Spleen (tissue), 11 donors: ENCODE results near the gene C3orf20. TPM values are rescaled to one million over a fixed set of nuclear protein-coding genes. Genes with fewer than 3 reads are reported as not detected.
A peak's percentile ranks its signal among the peaks of the same experiment; 100 is the strongest.

ENCODE experiments used
- DNase-seq: peaks from one replicate; pipeline ENCODE4 v3.0.0-alpha.2; 2020
- H3K27ac ChIP-seq, 8 donors: fragments of 200-600 bp; sonication (generic) in 7 of 8; 1 replicate in 4 of 8; 2 replicates in 4 of 8; pipeline versions ENCODE4 v1.5.0 to v1.8.0; 2016 to 2021; ENCODE audit warnings: inconsistent platforms in 4 of 8, mild to moderate bottlenecking in 4 of 8, moderate library complexity in 1 of 8
- H3K27me3 ChIP-seq, 7 donors: fragments of 200-600 bp; sonication (generic) in 6 of 7; replicated peaks in 1 of 7; 1 replicate in 4 of 7; 2 replicates in 3 of 7; pipeline versions ENCODE4 v1.5.0 to v1.8.0; 2016 to 2021; ENCODE audit warnings: inconsistent platforms in 3 of 7, mild to moderate bottlenecking in 1 of 7
- H3K36me3 ChIP-seq, 6 donors: fragments of 200-600 bp; sonication (generic) in 5 of 6; 1 replicate in 4 of 6; 2 replicates in 2 of 6; pipeline versions ENCODE4 v1.5.0 to v1.8.0; 2016 to 2021; ENCODE audit warnings: inconsistent platforms in 2 of 6
- H3K4me1 ChIP-seq, 6 donors: fragments of 200-600 bp; sonication (generic) in 5 of 6; 1 replicate in 3 of 6; 2 replicates in 3 of 6; pipeline versions ENCODE4 v1.5.0 to v1.8.0; 2016 to 2021; ENCODE audit warnings: inconsistent platforms in 3 of 6
- H3K4me3 ChIP-seq, 8 donors: fragments of 200-600 bp; sonication (generic) in 7 of 8; 1 replicate in 4 of 8; 2 replicates in 4 of 8; pipeline versions ENCODE4 v1.5.0 to v1.8.0; 2016 to 2021; ENCODE audit warnings: inconsistent platforms in 4 of 8, mild to moderate bottlenecking in 4 of 8, moderate library complexity in 2 of 8
- H3K9me3 ChIP-seq, 8 donors: fragments of 200-600 bp; sonication (generic) in 7 of 8; 1 replicate in 4 of 8; 2 replicates in 4 of 8; pipeline versions ENCODE4 v1.5.0 to v1.8.0; 2016 to 2021; ENCODE audit warnings: inconsistent platforms in 4 of 8
- CTCF ChIP-seq, 11 experiments: fragments of 200-600 bp in 7 of 11; fragments of 450-650 bp in 4 of 11; sonication (generic) in 4 of 11; IDR thresholded peaks in 8 of 11; conservative IDR thresholded peaks in 3 of 11; 1 replicate in 7 of 11; 2 replicates in 4 of 11; pipeline versions ENCODE4 v1.4.0 to v1.8.0; 2016 to 2021; ENCODE audit warnings: antibody characterized with exemption in 11 of 11, inconsistent platforms in 4 of 11, mild to moderate bottlenecking in 1 of 11
- POLR2A ChIP-seq, 3 donors: fragments of 450-650 bp; IDR thresholded peaks; one replicate each; pipeline ENCODE4 v1.5.1; 2017; ENCODE audit warnings: antibody characterized with exemption in 3 of 3, mild to moderate bottlenecking in 1 of 3
- POLR2AphosphoS5 ChIP-seq, 3 donors: sonication (generic); formaldehyde crosslinking; IDR thresholded peaks; one replicate each; pipeline ENCODE4 v1.5.1; 2017; ENCODE audit warnings: antibody characterized with exemption in 3 of 3
- WGBS, 5 donors: extraction: QIAGEN DNeasy Blood & Tissue Kit in 3 of 5; methylation state at CpG; one replicate each; pipeline versions ENCODE4 v1.1.5 to v1.1.7; 2013 to 2018; 5-methylcytosine and 5-hydroxymethylcytosine counted together
- intact Hi-C: fragments of 100-400 bp; cut with DNase I; formaldehyde crosslinking; loops from one replicate; pipeline ENCODE4 v1.15.0; 2023; ENCODE audit warnings: low total_unique reads
- polyA plus RNA-seq, 3 donors: library from polyadenylated mRNA; stranded (reverse); fragments of 200-250 nt; gene quantifications; one replicate each; pipeline ENCODE4 v1.2.1, GENCODE V29; 2013
- total RNA-seq, 7 donors: library from RNA; depleted of rRNA in 3 of 7; stranded (reverse); fragments of >200 nt in 3 of 7; fragmentation: NEBNext Ultra II Directional in 4 of 7; extraction: Animal tissue kit (Norgen Biotek cat#: 25700) in 4 of 7; gene quantifications; one replicate each; pipeline versions ENCODE4 v1.1.0 to v1.2.1, GENCODE V29; 2016 to 2021
- donor health status: healthy with polysubstance abuse.
- donor health status: DM: no; HTN: no; CAD: no; lungs with moderate emphysema.
- donor health status: DM: no; HTN: no; CAD: no.
- donor health status: Bipolar disorder and iron deficiency.
- donor health status: healthy.
- donor health status: DM: no; HTN: no; CAD: no.
- donor health status: DM: yes; HTN: yes; CAD: no.

The C3orf20 gene
- total and polyA plus RNA-seq, 10 donors: 0.17 to 1.1 (median 0.30) TPM; not detected in 3

GRCh38 chr3:14764331-14765059, 89.6 kb downstream of the C3orf20 start:
- 83 to 96% (median 90%) methylated on average over 8 of the region's 8 CpGs for WGBS, 5 donors

GRCh38 chr3:14765060-14765400, 90.1 kb downstream of the C3orf20 start:
- DNase-seq: peak; percentile 62
- Histone ChIP-seq H3K36me3 (no peaks in the 10 kb centered on the region), H3K27me3 (no peaks in the 10 kb centered on the region), H3K27ac (no peak overlapping the region), H3K4me1 (peaks cover 0 to 7% (median 0%) of the 10 kb centered on the region in 6 donors), H3K4me3 (no peak overlapping the region), H3K9me3 (no peaks in the 10 kb centered on the region)
- intact Hi-C loops: no loop called here
- TF ChIP-seq POLR2AphosphoS5 (IDR thresholded peaks at IDR 0.05) (no peak), POLR2A (IDR thresholded peaks at IDR 0.05) (no peak), CTCF (IDR thresholded peaks at IDR 0.05 in 8 of 11, conservative IDR thresholded peaks at IDR 0.05 in 3 of 11) (no peak)
- WGBS, 5 donors: 83 to 97% (median 91%) methylated on average over 3 of the region's 3 CpGs

More at GRCh38 chr3:14764331-14765059, 89.6 kb downstream of the C3orf20 start:
- Histone ChIP-seq H3K9me3 (no peaks in the 10 kb centered on the region), H3K4me3 (no peak overlapping the region), H3K36me3 (no peaks in the 10 kb centered on the region), H3K27ac (no peak overlapping the region), H3K4me1 (peaks cover 0 to 7% (median 0%) of the 10 kb centered on the region in 6 donors), H3K27me3 (no peaks in the 10 kb centered on the region)
- DNase-seq: peak; percentile 35
- TF ChIP-seq POLR2AphosphoS5 (IDR thresholded peaks at IDR 0.05): no peak
- TF ChIP-seq POLR2A (IDR thresholded peaks at IDR 0.05): no peak
- no peak for TF ChIP-seq CTCF (IDR thresholded peaks at IDR 0.05 in 8 of 11, conservative IDR thresholded peaks at IDR 0.05 in 3 of 11)
- intact Hi-C loops: no loop called here

GRCh38 chr3:14765576-14766427, 90.9 kb downstream of the C3orf20 start:
- intact Hi-C loops: no loop called here
- H3K27me3 ChIP-seq: no peaks in the 10 kb centered on the region
- WGBS, 5 donors: 83 to 89% (median 87%) methylated on average over 7 to 9 of the region's 9 CpGs
- H3K27ac ChIP-seq: no peak overlapping the region
- no peaks in the 10 kb centered on the region for H3K36me3 ChIP-seq
- H3K9me3 ChIP-seq: no peaks in the 10 kb centered on the region
- peaks cover 0 to 6% (median 0%) of the 10 kb centered on the region in 6 donors for H3K4me1 ChIP-seq
- DNase-seq: peak; percentile 50
- TF ChIP-seq POLR2AphosphoS5 (IDR thresholded peaks at IDR 0.05) (no peak), POLR2A (IDR thresholded peaks at IDR 0.05) (no peak), CTCF (IDR thresholded peaks at IDR 0.05 in 8 of 11, conservative IDR thresholded peaks at IDR 0.05 in 3 of 11) (no peak)
- H3K4me3 ChIP-seq: no peak overlapping the region
